Stimulated activated CD8-positive, alpha-beta memory T cell treated with anti-CD3 and anti-CD28 coated beads, Interleukin-7, amount 100 ng/mL, for 1 hour (primary cell): Measurements from ENCODE around the gene BCL11A.

Source experiments
- DNase-seq, 2 donors: peaks; one replicate each; pipeline ENCODE4 v3.0.0-alpha.2; 2020; ENCODE audit warnings: low read depth in 2 of 2

The BCL11A gene

DNA sequence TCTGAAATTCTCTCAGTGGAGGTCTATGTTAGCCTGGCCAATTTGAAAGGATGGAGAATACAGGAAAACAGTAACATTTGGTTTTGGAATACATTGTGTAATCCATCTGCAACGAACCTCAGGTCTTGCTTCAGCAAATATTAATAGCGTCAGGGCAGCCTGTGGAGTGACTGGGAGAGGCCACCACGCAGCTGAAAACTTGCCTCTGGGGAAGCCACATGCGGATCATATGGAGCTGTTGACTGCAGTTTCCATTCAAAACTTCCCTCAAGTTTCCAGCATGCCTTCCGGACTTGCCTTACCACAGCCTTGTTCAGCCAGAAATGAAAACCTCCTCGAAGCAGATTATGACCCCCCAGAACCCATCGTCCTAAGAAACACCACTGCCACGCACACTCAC lies 25.7 kb downstream of the BCL11A start:
- DNase-seq: no peak

DNA sequence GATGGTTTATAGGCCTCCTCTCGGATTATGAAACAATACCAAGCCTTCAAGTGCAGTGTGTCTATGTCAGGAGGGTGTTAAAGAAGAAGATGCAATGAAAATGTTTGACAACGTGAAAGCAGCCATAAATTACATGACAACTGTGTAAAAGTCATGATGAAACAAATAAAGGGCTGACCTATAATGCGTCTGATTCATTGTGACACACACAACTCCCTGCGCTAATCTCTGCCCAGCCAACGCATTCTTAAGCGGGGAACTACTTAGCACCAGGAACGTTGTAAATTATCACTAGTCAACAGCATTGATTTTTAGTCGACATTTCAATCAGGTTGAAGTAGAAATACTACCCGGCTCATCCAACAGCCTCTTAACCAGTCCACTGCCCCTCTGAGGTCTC lies 26.8 kb downstream of the BCL11A start:
- no peak for DNase-seq

DNA sequence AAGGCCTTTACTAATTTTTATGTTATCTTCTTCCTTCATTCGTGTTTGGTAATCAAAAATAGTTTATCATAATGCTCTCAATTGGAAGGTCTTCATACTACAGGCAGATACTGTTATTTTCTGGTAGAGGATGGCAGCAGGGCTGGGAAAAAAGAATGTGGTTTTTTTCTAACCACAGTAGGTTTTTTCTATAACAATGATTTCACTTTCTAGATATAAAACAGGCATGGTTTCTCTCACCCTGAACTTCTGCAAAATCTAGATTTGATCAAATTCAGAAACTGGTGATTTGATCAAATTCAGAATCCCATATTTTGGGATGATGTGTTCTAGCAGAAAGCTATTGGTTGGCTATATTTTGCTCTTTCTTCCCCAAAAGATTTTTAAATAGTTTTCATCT lies 27.6 kb downstream of the BCL11A start:
- DNase-seq: no peak

DNA sequence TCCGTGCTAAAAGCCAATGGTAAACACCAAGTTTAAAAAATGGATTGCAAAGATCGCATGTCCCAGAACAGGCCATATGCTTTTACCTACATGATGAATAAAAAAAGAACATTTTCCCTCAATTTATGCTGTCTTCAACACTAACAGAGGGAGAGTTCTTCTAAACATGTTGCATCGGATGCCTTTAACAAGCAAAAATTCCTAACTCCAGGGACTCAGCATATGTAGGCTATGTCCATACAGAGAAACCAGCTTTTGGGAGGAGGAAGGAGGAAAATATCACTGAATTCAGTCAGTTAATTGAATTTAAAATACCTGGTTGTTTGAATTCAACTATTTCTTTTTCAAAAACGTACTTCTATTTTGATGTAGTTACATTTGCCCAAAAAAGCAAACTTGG lies 28.6 kb downstream of the BCL11A start:
- DNase-seq: no peak

DNA sequence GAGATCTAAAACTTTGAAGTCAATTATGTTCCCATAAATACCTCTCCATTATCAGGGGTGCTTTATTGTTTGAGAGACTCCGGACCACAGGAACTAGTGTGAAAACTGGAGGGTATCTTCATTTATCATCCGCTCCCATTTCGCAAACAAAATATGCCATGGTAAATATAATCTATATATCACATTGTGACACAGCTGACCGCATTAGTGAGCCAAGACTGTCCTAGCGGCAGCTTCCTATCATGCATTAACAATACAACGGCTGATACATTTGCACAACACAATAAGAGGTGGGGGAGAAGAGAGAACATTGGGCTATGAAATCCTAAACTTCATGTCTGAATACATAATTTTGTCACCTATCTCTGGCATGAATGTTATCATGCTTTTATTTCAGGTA lies 29.5 kb downstream of the BCL11A start:
- DNase-seq: no peak

DNA sequence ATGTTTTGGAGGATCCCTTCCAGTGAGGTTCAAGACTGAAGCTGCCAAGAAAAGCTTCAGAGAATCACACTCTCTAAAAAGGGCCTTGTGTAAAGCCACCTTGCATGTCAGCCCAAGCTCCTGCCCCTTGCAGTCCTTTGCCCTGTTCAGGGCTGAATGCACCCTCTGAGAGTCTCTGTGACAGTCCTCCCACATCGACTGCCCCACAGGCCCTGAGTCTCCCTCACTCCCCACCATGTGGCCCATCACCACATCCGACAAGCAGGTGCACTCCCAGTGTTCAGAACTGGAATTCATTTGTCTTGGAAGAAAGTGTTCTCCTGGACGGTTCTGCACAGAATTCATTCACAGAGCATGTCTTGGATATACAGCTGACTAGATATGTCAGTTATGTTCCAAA lies 31.0 kb downstream of the BCL11A start:
- no peak for DNase-seq

DNA sequence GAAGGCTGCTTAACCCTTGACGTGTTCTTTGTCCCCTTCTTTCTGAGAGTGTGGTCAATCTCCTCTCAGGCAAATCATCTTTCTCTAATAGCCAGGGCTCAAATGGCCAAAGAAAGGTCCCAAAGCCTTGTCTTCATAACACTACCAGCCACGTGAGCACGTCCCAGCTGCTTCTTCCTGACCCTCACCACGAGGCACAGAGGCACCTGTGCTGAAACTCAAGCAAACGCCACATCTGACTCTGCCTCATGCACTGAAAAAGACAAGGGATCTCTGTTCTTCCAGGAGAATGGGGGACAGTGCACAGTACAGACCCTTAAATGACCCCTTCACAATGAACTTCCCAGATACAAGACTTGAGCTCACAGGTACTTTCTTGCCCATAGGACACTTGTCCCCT lies 31.8 kb downstream of the BCL11A start:
- no peak for DNase-seq

DNA sequence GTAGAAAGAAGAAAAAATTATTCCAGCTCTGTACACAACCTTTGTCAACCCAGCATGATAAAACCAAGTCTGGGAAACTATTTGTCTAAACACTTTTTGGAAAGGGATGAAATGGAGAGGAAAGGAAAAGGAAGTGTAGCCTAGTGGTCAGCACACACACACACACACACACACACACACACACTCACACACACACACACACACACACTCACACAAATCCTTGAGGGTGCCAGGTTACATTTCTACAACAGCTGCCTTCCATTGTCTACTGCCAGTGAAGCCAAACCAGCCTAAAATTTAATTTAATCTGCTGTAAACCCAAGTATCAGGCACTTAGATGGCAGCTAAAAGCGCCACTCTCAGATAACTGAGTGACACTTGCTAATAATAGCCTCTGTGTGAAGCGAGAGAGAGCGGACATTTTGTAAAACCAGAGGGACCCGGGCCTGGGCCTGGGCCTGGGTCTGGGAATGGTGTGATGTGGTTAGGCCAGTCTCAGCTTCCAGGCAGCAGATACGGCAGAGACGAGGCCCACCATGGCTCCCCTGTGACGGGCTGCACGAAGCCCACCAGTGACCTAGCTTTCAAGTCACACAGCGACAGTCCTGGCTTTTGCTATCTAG lies 32.4 kb downstream of the BCL11A start:
- DNase-seq: no peak

DNA sequence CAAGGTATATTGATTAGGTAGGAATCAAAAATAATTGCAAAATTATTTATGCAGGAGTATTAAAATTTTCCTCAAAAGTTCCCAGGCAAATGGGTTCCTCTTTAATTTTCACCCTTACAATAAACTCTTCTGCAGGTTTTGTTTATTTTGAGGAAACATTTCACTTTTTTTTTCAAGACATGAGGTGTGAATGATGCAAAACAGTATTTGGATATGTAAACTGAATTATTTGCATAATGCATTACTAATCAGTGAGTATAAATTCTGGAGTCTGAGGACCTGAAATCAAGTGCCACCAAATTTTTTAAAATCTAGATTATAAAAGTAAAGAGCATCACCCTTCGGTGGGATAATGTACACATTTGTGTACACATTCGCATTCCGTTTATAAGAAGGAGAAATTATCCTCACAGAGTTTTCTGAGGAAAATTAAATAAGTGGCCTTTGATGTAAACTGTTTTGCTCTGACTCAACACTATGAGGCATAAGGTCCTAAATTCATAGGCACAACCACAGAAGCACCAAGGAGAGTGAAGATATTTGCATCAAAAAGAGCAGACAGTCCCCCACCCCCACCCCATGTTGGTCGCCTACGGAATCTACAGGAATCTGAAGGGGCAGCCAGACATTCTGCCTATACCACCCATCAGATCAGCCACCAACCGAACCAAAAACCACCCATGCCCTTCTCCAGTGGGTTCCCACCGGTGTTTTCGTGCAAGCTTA lies 33.1 kb downstream of the BCL11A start:
- DNase-seq: no peak

DNA sequence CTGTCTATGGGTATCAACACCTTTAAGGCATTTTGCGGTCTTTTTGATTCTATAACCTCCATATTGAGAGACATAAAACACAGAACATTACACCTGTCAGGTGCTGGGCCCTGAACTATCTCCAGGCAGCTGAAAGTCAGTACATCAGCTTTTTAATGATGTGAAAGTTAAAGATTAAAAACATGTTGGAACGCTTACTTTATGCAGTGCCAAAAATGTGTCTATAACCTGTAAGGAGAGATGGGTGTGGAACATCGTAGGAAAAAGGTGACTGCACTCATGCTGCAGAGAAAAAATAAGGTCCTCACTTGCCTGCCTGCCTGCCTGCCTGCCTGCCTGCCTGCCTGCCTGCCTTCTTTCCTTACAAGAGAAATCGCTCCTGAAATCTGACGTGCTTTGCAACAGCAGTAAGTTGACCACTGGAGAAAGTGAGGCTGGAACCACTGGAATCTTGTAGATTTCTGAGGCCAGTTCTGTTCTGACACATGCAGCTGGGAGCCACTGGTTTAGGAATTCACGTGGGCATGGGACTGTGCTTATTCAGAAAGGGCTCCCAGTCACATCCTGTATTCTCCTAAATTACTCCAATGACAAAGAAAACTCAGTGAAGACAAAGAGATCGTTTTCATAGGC lies 34.1 kb downstream of the BCL11A start:
- DNase-seq: no peak

DNA sequence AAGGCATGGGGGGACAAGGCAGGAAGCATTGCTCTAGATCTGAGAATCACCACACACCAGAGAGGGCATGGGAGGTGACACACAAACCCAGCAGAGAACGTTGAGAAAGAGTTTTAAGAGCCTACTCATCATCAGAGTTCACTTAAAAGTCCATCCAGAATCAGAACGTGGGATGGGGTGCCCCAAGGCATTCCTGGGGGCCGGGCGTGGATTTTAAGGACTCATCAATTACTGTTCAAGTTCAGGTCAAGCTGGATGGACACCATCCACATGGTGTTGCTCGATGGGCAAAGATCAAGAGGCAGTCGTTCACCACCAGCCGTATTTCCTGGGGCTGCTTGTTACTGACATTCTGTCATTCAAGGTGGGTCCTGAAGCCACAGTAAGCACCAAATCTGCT lies 34.9 kb downstream of the BCL11A start:
- DNase-seq: no peak

DNA sequence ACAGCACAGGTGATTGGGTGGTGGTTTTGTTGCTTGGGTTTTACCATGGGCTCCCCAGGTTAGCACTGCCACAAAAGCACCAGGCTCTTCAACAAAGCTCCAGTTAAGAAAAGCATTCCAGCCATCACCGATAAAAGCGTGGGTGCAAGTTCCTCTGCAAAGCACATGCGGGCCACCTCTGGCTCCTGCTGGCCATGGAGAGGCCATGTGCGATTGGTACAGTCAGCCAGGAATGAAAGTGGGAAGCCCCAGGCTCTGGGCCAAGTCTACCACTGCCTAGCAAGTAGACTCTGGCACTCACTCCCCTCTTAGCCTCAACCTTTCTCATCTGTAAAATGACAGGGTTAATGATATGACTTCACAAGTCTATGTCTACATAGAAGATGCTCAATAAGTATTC lies 36.0 kb downstream of the BCL11A start:
- DNase-seq: no peak

DNA sequence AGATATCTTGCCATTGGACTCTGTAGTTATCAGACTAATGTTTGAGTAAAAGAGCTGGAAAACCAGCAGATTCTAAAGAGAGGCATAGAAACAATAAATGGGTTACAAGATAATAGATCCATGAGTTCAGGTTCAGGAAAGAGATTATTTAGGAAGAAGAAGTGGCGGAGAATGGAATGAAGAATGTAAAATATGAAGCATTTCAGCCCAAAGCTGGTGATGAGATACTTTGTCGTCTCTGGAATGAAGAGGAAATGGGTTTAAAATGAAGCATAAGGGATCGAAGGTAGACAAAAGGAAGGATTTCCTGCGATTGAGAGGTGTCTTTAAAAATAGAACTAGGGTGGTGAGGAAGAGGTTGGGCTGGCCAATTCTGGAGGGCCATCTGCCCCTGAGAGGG lies 36.6 kb downstream of the BCL11A start:
- DNase-seq: no peak

DNA sequence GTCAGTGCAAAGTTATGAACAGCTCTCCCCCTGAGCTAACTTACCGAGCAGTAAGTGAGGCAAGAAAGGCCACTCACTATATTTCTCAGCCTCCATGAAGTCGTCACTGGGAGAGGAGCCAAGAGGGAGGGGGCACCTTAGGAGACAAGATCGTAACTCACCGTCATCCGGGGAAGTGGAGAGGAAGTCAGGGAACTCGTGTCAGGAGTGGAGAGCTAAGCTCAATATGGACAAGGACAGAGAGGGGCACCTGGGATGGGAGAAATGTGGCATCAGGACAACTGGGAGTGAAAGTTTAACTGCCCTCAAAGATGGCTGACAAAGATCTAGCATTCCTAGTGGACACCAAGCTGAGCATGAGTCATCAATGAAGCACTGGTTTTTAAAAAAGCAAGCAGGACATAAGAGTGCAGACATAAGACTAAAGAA lies 37.1 kb downstream of the BCL11A start:
- no peak for DNase-seq

DNA sequence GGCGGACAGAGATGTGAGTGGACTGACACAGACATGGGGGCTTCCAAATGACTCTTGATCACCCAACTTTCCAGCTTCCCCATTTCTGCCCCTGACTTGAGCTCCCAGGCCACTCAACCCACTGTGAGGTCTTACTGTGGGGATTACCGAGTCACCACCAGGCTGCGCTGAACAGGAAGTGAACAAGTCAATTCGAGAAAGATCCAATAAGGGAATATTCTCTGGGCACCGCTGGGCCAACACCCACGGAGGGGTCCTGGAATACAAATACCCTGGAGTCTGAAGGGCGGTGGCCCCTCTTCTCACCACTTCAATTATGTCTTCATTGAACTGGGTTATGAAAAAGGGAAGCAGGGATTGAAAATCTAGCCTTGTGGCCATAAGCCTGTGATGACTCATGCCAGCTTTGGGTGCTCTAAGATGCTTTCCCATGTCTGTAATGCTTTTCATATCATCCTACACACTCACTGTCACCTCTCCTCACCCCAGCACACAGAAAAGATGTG lies 37.7 kb downstream of the BCL11A start:
- no peak for DNase-seq

DNA sequence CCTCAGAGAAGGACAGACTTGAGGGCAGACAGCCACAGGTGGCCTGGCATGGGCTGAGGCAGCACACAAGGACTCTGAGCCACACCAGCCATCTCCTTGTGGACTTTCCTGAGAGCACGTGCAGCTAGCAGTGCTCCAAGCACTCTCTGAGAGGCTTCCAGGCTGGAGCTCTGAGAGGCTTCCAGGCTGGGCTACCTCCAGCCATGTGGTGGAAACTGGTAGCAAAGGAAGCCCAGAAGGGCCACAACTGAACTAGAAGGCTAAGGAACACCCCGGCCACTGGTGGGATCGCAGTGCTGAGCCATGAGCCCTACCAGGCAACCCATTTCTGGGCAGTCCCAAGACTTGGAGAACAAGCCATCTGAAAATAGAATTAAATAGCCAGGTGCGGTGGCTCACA lies 39.5 kb downstream of the BCL11A start:
- no peak for DNase-seq

DNA sequence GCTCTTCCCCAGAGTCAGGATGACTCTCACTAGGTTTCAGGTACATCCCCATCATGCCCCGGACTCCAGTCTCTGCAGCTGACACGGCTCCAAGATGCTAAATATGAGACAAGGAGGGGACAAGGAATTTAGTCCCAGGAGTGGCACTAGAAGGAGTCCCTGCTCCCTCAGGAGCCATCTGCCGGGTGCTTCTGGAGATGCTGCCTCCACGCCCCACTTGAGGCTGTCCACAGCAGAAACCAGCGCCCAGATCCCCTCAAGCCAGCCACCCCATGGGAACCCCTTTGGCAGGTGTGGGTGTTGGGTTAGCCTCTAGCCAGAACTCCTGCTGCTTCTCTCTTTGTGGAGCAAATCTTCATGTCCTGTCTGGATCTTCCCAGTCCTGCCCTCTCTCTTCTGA lies 40.3 kb downstream of the BCL11A start:
- no peak for DNase-seq

DNA sequence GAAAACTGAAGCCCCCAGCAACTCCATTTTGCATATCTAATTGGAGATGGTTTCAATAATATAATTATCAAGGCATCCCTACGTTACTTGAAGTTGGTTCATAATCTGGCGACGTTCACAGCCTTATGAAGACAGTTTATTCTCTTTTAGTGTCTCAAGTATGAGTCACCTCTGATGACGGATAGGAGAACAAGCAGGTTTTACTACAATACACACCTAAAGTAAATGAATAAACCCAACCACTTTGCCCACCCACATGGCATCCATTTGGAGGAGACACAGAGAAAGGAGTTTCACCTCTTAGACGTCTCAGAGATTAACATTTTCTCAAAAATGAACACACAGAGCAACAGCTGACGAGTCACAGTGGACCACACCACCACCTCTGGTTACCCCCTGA lies 40.8 kb downstream of the BCL11A start:
- DNase-seq: no peak

DNA sequence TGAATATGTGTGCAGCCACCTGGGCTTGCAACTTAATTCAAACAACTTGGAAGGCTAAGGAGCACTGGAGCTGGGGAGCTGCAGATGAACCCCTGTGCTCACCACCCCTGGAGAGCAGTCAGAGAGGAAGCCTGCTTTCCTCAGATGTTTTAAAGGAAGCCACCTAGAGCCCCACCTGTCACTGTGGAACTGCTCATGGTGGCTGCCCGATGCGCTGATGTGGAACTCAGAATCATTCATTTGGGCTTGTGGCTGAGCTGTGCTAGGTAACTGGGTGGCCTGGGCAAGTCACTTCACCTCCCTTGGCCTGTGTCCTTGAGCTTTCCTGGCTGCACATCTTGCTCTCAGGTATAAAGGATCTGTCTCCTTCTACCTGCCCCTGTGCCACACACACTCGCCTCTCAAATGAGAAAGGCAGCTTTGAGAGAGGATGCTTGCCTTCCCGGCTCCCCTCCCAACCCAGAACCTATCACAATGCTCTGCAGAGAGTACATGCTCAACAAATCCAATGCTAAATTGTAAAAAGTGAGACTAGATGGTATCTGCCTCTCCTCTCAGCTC lies 41.3 kb downstream of the BCL11A start:
- DNase-seq: no peak

DNA sequence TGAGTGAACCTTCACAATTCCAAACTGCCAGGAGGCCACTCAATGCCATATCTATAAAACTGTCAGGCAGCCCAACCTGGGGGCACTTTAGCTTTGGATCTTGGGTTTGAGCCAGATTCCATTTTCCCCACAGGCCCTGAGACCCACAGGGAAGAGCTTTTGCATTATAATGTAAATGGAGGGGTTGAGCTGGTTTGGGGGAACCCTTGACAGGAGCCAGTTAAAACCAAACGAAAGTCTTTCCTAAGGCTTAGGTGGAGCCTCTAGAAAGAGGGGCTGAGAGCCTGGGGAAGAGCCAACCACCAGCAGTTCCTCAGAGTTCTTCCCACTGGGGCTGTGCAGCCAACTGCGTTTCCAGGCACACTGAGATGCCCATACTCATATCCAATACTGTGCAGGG lies 42.7 kb downstream of the BCL11A start:
- DNase-seq: no peak

DNA sequence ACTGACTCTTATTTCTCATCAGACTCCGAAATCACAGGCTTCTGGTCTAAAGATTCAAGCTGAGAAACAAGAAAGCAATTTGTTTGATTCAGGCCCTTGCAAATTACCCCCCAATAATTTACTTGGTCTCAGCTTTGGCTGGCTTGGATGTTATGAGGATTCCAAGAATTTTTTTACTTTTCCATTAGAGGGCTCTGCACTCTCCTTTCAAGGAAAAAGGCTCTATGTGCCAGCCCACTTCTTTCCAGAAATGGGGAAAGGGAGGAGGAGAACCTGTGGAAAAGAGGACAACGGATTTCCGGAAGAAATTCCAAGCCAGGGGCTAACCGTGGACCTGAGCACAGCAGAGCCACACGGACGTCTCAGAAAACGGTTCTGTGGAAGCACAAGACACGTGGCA lies 44.4 kb downstream of the BCL11A start:
- DNase-seq: no peak

DNA sequence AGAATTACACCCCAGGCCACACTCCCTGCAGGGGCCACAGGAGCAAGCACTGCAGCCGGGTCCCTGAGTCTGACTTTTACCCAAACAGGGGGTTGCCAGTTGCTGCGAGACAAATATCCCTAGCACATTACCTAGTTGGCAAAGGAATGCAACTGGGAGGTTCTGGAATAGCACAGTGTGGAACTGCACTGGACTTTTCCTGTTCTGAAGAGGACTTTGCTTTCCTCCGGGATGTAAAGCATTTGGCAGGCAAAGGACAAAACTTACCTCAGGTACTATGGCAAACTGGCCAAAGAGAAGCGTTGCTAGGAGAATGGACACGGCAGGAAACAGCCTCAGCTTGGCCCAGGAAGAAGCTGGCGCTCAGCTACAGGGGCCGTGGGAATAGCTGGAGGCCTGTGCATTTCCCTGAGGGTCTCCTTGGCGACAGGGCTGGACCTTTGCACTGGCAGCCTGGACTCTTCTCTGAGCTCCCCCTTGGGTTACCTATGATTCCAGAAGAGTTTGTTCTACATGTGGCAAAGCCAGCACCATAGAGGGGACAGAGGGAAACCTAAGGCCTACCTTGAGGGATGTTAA lies 45.0 kb downstream of the BCL11A start:
- DNase-seq: no peak
